HG02759 (cell line): ENCODE results near the gene PCOLCE2.

Experiments used
- ATAC-seq: cut with Tn5 transposase; IDR thresholded peaks from one replicate; pipeline ENCODE4 v1.9.1; 2021; ENCODE audit warnings: mild to moderate bottlenecking, moderate library complexity; ENCODE audit not compliant: unreplicated experiment

Gene PCOLCE2

DNA sequence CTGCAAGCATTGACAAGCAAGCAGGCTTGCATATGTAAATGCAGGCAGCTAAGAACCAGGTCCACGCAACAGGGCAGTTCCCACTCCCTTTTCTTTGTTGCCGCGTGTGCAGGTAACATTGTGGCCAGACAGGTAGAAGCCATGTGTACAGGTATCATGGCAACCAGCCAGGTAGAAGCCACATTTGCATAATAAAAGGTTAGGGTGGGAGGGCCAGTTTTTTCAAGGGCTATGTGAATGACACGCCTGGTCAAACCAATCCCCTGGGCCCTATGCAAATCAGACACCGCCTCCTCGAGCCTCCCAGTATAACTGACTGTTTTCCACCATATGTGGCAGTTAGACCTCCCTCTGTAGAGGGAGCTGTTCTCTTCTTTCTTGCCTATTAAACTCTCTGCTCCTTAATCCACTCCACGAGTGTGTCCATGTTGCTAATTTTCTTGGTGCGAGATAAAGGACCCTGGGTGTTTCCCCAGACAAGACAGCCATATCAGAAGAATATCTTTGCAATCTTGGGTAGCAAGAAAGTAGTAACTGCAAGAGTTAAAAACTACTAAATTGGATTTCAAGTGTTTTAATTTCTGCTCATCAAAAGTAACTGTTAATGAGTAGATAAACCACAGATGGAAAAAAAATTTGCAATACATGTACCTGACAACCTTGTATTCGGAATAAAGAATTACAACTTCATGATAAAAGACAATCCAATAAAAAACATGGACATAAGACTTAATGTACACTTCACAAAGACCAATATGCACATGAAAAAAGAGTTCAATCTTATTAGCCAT is 21.8 kb downstream of the PCOLCE2 start:
- ATAC-seq: no peak

DNA sequence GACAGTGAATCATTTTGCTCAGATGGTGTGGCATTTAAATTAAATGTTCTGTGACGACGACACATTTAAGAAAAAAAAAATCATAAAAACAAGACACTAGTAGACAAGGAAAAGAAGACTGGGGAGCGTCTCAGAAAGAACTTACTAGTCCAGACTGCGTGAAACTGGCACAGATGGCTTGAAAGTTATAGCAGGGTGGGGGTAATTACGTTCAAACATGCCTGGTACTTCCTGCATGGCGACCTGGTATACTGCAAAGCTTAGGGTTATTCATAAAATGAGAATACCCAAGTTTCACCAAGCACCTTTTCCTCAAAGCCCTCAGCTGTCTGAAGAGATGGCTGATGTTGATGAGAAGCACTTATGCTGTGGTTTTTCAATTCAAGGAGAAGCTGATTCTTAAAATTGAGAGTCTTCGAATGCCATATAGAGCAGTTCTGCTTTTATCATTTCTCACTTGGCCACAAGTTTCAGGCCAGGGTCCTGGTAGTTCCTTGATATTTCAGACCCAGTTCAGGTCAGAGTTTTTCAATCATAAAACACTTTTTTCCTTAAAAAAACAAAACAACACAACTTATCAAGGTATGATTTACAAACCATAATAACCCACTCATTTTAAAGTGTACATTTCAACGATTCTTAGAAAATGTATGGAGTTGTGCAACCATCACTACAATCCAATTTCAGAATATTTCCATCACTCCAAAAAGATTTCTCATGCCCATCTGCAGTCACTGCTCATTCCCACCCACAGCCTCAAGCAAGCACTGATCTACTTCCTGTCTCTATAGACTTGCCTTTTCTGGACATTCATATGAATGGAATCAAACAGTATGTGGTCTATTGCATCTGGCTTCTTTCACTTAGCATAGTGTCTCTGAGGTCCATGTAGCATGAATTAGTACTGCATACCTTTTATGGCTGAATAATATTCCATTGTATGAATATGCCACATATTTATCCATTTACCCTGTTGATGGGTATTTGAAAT is 24.7 kb downstream of the PCOLCE2 start:
- ATAC-seq: no peak

DNA sequence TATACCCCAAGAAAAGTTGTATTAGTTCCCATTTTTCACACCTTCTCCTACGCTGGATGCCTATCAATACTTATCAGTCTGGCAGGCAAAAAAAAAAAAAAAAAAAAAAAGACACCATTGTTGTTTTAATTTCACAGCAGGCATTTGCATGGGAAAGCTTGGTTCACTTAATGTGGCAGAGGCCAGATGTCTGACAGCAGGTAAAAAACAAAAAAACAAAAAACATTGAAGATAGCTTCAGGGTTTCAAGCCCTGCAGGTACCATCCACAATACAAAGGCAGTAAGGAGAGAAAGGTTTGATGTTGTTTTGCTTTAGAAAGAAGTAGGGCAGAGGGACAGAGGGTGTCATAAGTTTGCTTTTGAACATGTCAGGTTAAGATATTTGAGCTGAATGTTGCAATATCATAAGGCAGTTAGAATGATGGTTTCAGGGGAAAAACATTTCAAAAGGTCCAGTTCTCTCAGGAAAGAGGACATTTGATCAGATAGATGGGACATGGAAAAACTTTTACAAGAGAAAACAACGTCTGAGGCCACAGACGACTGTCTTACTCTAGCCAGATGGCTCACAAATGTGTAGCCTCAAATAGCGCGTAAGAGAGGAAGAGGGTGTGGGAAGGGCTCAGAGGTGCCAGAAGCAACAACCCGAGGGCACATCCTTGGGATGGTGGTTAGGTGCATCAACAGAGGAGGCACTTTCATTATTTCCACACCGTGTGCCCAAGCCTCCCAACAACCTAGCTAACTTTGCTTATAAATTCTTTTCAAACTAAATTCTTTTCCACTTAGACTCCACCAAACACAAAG is 25.7 kb downstream of the PCOLCE2 start:
- ATAC-seq: no peak

DNA sequence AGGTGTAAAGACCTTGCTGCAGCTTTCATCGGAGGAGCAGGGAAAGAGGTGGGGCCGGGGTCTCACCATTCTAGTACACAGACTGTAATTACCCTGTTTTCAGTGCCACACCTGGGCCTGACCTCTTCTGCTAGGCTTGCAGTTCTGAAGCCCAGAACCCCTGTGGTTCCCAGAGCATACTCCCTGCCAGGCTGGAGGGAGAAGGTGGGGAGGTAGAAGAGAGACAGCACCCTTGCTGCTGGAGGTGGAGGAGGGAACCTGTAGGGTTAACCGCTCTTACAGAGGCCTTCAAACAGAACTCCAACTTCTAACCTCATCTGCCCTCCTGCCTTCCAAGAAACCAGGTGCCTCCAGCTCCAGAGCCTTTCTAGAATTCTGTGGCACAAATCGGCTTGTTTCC is 27.0 kb downstream of the PCOLCE2 start:
- ATAC-seq: no peak

DNA sequence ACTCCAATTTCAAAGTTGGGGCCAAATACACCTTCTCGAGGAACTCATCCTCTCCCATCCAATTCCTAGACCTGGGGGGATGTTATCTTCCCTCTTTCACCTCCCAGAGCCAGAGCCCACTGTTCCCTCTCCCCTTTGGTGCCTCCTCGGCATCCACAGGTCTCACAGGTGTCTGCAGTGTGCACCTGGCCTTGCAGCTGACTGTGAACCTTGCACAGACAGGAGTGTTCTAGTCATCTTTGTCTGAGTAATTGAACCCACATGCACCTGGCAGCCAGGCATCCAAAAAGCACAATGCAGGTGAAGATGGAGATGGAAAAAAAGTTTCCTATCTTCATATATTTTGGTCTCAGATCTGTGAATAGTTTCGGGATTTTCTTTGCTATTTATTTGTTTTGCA is 30.8 kb downstream of the PCOLCE2 start:
- ATAC-seq: no peak

DNA sequence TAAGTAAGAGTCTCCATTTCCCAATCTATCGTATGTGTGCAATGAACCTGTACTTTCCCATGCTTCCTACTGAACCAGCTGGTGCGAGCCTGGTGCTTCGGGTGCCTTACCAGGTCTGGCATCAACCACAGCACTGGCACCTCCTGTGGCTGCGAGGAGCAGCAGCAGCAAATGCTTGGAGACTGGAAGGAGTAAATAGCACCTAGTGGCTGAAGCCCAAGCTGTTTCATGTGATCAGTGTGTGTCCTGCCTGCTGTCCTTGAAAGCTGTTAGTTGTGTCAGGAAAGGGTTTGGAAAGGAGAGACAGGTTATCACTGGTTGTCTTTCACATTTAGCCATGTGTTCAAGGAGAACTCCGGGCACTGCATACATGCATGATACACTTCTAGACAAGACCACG is 31.8 kb downstream of the PCOLCE2 start:
- no peak for ATAC-seq

DNA sequence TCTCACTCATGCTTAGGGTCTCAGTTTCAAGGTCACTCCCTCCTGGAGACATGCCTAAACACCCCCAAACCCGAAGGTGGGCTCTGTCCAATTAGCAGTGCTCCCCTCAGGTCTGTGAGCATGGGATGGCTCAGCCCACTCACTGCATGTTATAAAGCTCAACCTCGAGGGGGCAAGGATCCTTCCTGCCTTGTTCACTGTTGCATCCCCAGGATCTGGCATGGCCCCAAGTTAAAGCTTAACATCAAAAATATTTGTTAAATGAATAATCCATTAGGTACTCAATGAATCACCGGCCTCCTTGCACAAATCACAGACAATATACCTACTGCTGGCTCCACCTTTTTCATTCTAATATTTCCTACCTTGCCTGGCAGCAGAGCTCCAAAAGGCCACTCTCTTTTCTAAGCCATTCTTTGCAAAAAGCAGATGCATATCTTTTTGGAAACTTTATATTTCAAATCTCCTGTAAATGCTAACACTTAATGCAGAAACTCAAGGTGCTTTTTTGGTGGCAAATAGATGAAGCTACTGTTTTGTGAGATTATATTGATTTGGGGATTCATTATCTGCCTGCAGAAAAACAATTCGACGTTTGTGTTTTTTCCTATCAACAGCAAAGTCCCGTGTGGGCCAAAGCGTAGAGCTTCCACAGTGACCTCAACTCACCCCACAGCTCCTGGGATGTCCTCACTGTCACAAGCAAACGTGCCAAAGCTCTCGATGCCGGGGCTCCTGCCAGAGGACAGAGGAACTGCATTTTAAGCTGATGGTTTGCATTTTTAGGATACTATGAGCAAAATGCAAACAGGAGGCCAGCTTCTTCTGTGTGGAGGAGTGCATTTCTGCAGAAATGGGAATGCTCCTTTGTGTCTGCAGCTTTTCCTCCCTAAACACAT is 35.4 kb downstream of the PCOLCE2 start:
- ATAC-seq: no peak

DNA sequence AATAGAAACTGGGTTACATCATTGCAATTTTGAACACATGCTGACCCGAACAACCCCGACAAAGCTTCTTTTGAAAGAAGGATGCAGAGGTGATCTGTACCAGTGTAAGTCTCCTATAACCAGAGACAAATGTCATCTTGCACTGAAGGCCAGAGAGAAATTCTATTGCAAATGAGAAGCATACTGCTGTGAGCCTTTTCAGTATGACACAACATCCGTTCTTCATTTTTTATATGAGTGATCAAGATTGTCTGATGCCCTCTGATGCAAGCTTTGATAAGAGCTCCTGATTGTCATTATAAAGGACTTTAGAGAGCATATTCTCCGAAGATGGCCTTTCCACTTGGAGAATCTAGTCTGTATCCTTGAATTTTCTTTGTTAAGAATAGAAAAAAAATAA is 36.9 kb downstream of the PCOLCE2 start:
- no peak for ATAC-seq

DNA sequence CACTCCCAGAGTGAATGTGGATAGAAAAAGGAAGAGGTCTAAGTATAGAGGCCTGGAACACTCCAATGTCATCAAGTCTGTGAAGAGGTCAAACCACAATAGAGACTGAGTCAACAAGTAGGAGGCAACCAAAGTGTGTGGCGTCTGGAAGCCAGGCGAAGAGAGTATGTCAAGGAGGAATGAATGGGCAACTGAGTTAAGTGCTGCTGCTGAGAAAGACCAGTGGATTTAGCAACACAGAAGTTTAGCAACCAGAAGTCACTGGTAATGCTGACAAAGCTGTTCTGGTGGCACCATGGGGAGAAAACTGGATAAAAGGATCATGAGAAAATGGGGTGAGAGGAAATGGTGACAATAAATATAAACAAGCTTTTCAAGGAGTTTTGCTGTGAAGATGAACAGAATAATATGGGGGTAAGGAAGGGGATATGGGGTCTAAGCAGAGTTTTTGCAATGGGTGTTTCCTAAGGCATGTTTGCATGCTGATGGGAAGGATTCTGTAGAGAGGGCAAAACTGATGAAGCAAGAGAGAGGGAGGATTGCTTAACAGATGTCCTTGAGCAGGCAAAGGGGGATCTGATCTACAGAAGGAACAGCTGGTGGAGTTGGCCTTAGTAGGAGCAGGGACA is 38.4 kb downstream of the PCOLCE2 start:
- no peak for ATAC-seq

DNA sequence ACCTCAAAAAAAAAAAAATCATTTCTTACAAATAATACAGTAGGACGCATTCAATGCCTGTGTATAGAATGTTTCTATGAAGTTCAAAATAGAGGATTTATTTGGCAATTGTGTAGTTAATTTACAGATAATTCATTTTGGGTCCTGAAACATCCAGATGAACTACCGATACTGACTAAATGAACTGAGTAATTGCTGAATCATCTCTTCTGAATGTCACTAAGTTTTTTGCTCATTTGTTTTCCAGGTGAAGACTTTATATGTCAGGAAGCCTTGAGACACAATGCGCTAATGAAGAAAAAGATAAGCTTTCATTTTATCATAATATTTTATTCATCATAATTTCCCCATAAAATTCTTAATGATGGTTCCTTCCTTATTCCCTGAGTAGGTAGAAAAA is 39.7 kb downstream of the PCOLCE2 start:
- no peak for ATAC-seq

DNA sequence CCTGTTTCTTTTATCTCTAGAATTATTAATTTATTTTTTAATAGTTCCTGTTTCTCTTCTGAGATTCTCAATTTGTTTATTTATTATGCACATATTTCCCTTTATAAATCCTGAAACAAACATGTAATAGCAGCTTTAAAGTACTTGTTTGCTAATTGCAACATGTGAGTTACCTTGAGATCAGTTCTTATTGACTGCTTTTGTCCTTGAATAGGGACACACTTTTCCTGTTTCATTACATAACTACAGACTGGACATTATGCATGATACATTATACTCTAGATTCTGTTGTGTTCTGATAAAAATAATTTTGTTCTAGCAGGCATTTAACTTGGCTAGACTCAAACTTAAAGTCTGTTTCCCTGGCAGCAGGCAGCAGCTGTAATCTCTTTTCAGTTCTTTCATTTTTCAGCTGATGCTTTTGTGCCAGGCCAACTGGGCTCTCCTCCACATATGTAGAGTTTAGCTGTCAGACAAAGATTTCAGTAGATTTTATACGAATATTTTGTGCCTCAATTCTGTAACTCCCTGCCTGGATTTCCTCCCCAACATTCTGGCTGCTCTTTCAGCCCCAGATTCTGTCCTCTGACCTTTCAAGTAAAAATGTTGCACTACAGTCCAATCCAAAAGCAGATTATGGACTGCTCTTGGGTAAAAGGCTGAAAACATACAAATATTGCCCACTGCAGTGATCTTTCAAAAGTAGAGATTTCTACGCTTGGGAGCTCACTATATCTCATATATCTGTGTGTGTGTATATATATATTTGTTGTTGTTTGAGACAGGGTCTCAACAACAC is 41.9 kb downstream of the PCOLCE2 start:
- ATAC-seq: no peak

DNA sequence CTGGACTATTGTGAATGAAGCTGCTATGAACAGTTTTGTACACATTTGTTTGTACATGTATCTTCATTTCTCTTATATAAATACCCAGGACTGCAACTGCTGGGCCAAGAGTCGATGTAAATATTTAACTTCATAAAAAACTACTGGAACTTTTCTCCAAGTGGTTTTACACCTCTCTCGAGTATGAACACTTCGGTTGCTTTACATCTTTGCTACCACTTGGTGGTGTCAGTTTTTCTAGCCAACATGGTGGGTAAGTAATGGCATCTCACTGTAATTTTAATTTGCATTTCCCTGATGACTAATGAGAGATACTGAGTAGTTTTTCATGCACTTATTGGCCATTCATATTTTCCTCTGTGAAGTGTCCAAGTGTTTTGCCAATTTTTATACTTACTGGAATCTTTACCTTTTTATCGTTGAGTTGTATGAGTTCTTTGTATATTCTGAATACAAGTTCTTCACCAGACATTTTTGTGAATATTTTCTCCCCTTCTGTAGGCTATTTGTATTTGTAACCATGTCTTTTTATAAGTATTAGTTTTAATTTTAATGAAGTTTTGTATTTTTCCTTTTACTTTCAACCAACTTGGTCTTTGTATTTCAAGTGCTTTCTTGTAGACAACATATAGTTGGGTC is 44.4 kb downstream of the PCOLCE2 start:
- ATAC-seq: peak; percentile 67

DNA sequence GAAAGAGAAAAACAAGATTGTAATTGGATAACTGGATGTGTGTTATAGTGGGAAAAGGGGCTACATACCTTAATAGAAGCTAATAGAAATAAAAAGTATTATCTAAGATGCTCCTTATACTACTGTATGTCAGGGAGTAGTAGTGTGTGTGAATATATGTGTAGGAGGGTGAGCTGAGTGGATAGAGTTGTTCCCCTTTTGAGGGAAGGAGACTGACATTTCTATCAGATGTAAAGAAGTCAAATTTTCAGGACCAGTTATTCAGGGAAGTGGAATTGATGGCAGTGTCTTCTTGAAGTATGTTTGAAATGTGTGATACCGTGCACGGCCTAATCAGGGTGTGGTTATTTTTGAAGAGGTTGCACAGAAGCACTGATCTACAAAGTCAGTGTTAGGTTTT is 49.1 kb downstream of the PCOLCE2 start:
- no peak for ATAC-seq

DNA sequence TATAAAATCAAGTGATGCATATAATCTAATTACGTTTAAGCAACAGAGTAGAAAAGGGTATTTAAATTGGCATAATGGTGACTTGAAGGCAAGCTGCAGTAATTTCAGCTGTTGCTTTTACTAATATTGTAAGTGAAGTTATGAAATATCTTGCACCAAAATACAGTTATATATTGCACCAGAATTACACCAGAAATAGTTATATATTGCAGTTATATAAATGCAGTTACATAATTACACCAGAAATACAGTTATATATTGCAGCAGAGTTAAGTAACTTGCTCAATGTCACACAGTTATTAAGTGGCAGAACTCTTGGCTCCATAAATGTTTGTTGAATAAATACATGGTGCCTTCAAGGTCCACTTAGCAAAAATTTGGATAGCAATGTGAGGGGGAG is 51.4 kb downstream of the PCOLCE2 start:
- no peak for ATAC-seq

DNA sequence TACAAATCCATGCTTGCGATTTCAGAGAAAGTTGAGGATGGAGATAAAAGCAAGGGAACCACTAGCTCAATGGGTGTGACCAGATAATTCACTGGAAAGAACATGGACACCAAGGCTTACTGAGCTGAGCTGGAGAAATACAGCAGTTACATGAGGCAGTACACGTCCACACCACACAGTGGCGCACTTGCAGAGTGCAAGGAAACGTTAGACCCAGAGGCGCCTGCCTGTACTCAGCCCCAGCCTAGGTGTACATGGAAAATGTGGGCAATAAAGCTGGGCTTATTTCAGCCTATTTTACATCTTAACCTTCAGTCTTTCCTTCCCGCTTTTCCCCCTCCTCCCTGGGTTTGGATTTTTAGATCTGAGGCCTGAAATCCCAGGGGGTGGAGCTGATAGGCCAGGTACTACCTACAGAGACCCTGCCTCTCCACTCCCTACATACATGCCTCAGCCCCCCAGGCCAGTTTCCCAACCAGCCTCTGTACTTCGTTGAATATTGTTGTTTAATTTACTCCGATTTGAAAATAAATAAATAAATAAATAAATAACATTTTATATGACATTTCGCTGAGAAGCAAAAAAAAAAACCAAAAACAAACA is 60.1 kb downstream of the PCOLCE2 start:
- peak; percentile 99 for ATAC-seq

DNA sequence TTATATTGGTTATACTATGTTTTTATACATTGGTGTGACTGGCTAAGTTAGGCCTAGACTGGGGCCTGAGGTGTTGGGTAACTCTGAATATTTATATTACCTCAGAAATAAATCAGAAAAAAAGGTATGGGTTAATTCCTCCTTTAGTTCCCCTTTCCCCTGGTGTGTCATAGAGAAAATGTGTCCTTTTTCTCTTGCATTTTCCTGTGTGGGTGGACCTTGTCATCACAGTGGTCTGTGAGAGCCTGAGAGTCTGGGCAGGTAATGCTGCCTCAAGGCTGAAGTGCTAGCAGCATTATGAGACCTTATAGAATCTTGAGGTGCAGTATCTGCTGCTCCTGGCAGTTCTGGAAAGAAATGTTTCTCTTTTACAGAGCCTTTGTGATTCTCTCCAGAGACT is 69.7 kb downstream of the PCOLCE2 start:
- no peak for ATAC-seq

DNA sequence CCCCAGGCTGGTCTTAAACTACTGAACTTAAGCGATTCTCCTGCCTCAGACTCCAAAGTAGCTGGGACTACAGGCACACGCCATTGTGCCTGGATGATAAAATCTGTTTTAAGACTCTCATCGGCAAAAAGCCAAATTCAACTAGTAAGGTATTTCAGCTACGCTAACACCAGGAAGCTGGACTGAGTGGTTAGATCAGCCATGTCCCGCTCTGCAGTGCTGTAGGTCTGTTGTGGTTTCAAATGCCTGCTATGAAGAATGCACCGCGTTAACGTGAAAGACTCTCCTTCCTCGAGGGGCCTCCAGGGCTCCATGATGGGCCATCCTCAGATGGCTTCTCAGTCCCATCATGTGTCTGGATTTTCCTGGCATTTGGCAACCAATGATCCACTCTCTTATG is 70.2 kb downstream of the PCOLCE2 start:
- ATAC-seq: no peak

DNA sequence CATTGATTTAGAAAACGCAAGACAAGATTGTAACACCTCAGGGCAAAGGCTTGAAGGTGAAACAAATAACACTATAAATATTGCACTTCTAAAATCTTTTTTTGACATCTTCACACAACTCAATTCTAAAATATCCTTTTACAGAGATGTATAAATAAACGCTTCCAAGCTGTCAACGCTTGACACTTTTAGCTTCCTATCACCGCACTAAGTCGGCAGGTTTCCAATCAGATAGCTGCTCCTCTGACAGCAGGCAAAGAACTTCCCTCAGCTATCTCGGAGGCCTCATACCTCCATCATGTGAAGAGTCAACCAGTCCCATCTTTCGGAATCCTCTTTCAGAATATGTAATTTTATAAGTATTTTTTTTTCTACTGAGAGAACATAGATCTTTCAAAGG is 71.0 kb downstream of the PCOLCE2 start:
- ATAC-seq: no peak
